Fibroblast of mammary gland (primary cell): ENCODE data around the gene RUNX1.

ENCODE experiments used
- DNase-seq: peaks from one replicate; pipeline ENCODE4 v3.0.0-alpha.2; 2010; ENCODE audit warnings: low read depth
- H3K4me3 ChIP-seq: 2 replicates; pipeline ENCODE4 v1.5.1; 2011; ENCODE audit warnings: low read depth, mild to moderate bottlenecking, low read length, moderate library complexity; ENCODE audit not compliant: control insufficient read depth
- CTCF ChIP-seq: conservative IDR thresholded peaks from 2 replicates; pipeline ENCODE4 v1.5.1; 2011; ENCODE audit warnings: low read depth, low read length, inconsistent platforms; ENCODE audit not compliant: control insufficient read depth, insufficient read depth

The RUNX1 gene

GRCh38 chr21:34980423-34981115, 68.5 kb downstream of the RUNX1 start:
- no peak for DNase-seq
- no peak overlapping the region for H3K4me3 ChIP-seq
- no peak for TF ChIP-seq CTCF

- no peak for TF ChIP-seq CTCF
- DNase-seq, result no peak
- no peak overlapping the region for H3K4me3 ChIP-seq
Measured at GRCh38 chr21:34979383-34979782, 69.7 kb downstream of the RUNX1 start.

GRCh38 chr21:34977333-34977732, 71.8 kb downstream of the RUNX1 start:
- no peak overlapping the region for H3K4me3 ChIP-seq
- DNase-seq, result no peak
- no peak for TF ChIP-seq CTCF

GRCh38 chr21:34974162-34974981, 74.7 kb downstream of the RUNX1 start:
- no peak for TF ChIP-seq CTCF
- DNase-seq, result no peak
- H3K4me3 ChIP-seq, result no peak overlapping the region

- no peak for DNase-seq
- no peak overlapping the region for H3K4me3 ChIP-seq
- TF ChIP-seq CTCF, result no peak
Measured at GRCh38 chr21:34973685-34974084, 75.4 kb downstream of the RUNX1 start.

- no peak overlapping the region for H3K4me3 ChIP-seq
- no peak for TF ChIP-seq CTCF
- no peak for DNase-seq
Measured at GRCh38 chr21:34971656-34972055, 77.4 kb downstream of the RUNX1 start.
